Body of pancreas (tissue), 4 donors: ENCODE data around the gene HSH2D.

Source experiments
- CTCF ChIP-seq, 7 experiments: fragments of 450-650 bp in 4 of 7; fragments of 200-600 bp in 3 of 7; sonication (generic) in 3 of 7; IDR thresholded peaks; one replicate each; pipeline ENCODE4 v1.5.1; 2016 to 2019; ENCODE audit warnings: antibody characterized with exemption in 7 of 7
- POLR2A ChIP-seq, 3 donors: fragments of 450-650 bp; IDR thresholded peaks; one replicate each; pipeline ENCODE4 v1.6.1; 2016; ENCODE audit warnings: antibody characterized with exemption in 3 of 3, mild to moderate bottlenecking in 2 of 3

- no peak for TF ChIP-seq CTCF (IDR thresholded peaks at IDR 0.05)
- TF ChIP-seq POLR2A (IDR thresholded peaks at IDR 0.05): no peak
Measured at GRCh38 chr19:16116067-16116466, 27.4 kb upstream of the HSH2D start.
